ENCODE results near the gene DXO. TPM values are rescaled to one million over a fixed set of nuclear protein-coding genes. Genes with fewer than 3 reads are reported as not detected.

DXO gene
- total RNA-seq, 1 experiment from 2014 or later, result 13.8 TPM

- TF ChIP-seq AR (CRISPR knock-in tag; IDR thresholded peaks at IDR 0.05), result no peak
Observed at GRCh38 chr6:31945154-31945506, 26.8 kb downstream of the DXO start (continued).

- Mint-ChIP-seq H3K4me1 (peaks cover 11% of the 10 kb centered on the region), H3K27ac (no peak overlapping the region), H3K27me3 (ENCODE audit: low read depth) (peaks cover 54% of the 10 kb centered on the region), H3K9me3 (no peaks in the 10 kb centered on the region), H3K36me3 (no peaks in the 10 kb centered on the region), H3K4me3 (no peak overlapping the region)
- POLR2A ChIA-PET, result no interaction called here
- no peak for ATAC-seq
- no peak for TF ChIP-seq FOXK1 (CRISPR knock-in tag; IDR thresholded peaks at IDR 0.05)
- TF ChIP-seq MYBL2 (CRISPR knock-in tag; IDR thresholded peaks at IDR 0.05), result no peak
- TF ChIP-seq ZNF263 (CRISPR knock-in tag; IDR thresholded peaks at IDR 0.05; ENCODE audit: low read depth), result no peak
- TF ChIP-seq CBFB (CRISPR knock-in tag; IDR thresholded peaks at IDR 0.05; ENCODE audit: low read depth), result no peak
- no peak for TF ChIP-seq MLX (CRISPR knock-in tag; IDR thresholded peaks at IDR 0.05)
- no peak for TF ChIP-seq TEAD1 (CRISPR knock-in tag; IDR thresholded peaks at IDR 0.05)
- no peak for TF ChIP-seq ARID4B (CRISPR knock-in tag; IDR thresholded peaks at IDR 0.05; ENCODE audit: borderline replicate concordance)
- no peak for TF ChIP-seq JUN (CRISPR knock-in tag; IDR thresholded peaks at IDR 0.05)
- no peak for TF ChIP-seq ZNF425 (CRISPR knock-in tag; conservative IDR thresholded peaks at IDR 0.05)
- TF ChIP-seq NFE2L1 (CRISPR knock-in tag; IDR thresholded peaks at IDR 0.05), result no peak
- TF ChIP-seq AFF4 (CRISPR knock-in tag; IDR thresholded peaks at IDR 0.05; ENCODE audit: borderline replicate concordance), result no peak
- no peak for TF ChIP-seq KAT7 (CRISPR knock-in tag; IDR thresholded peaks at IDR 0.05; ENCODE audit: borderline replicate concordance)
- TF ChIP-seq GABPB1 (CRISPR knock-in tag; IDR thresholded peaks at IDR 0.05), result no peak
- TF ChIP-seq USF2 (CRISPR knock-in tag; IDR thresholded peaks at IDR 0.05), result no peak
- no peak for TF ChIP-seq ZNF396 (CRISPR knock-in tag; IDR thresholded peaks at IDR 0.05; ENCODE audit: borderline replicate concordance)
- CTCF ChIA-PET, result no interaction called here
- DNase-seq (ENCODE audit: low spot score), result no peak
Observed at GRCh38 chr6:31943742-31944141, 28.2 kb downstream of the DXO start.
